Measurements from ENCODE around the gene MORN1. TPM values are rescaled to one million over a fixed set of nuclear protein-coding genes. Genes with fewer than 3 reads are reported as not detected.

The MORN1 gene
- total and polyA plus RNA-seq, 2 experiments from 2014 or later = 4.8 to 11.1 TPM

DNA sequence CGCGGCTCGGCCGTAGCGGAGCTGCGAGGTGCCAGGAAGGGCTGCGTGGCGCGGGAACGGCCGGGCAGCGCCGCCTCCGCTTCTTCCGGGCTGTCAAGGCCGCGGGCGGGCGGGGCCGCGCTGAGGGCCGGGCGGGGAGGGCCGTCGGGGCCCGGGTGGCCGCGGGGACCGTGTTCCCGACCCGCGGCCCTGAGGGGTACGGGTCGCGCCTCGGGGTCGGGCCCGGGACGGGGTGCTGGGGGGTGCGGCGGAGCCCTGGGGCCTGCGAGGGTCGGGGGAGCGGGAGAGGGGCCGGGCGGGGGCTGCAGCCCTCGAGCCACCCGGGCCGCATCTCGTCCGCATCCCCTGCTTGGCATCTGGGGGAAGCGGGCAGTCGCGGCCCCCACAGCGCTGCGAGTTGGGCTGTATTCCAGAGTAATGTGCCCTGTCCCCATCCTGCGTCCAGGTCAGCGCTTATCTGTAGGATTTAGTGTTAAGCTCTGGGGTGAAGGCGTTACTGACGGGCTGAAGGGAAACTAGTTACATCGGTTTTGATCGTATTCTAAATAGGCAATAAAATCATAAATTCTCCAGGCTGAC, 666 bp upstream of the MORN1 start (continued):
- TF ChIP-seq, protein P1, sequence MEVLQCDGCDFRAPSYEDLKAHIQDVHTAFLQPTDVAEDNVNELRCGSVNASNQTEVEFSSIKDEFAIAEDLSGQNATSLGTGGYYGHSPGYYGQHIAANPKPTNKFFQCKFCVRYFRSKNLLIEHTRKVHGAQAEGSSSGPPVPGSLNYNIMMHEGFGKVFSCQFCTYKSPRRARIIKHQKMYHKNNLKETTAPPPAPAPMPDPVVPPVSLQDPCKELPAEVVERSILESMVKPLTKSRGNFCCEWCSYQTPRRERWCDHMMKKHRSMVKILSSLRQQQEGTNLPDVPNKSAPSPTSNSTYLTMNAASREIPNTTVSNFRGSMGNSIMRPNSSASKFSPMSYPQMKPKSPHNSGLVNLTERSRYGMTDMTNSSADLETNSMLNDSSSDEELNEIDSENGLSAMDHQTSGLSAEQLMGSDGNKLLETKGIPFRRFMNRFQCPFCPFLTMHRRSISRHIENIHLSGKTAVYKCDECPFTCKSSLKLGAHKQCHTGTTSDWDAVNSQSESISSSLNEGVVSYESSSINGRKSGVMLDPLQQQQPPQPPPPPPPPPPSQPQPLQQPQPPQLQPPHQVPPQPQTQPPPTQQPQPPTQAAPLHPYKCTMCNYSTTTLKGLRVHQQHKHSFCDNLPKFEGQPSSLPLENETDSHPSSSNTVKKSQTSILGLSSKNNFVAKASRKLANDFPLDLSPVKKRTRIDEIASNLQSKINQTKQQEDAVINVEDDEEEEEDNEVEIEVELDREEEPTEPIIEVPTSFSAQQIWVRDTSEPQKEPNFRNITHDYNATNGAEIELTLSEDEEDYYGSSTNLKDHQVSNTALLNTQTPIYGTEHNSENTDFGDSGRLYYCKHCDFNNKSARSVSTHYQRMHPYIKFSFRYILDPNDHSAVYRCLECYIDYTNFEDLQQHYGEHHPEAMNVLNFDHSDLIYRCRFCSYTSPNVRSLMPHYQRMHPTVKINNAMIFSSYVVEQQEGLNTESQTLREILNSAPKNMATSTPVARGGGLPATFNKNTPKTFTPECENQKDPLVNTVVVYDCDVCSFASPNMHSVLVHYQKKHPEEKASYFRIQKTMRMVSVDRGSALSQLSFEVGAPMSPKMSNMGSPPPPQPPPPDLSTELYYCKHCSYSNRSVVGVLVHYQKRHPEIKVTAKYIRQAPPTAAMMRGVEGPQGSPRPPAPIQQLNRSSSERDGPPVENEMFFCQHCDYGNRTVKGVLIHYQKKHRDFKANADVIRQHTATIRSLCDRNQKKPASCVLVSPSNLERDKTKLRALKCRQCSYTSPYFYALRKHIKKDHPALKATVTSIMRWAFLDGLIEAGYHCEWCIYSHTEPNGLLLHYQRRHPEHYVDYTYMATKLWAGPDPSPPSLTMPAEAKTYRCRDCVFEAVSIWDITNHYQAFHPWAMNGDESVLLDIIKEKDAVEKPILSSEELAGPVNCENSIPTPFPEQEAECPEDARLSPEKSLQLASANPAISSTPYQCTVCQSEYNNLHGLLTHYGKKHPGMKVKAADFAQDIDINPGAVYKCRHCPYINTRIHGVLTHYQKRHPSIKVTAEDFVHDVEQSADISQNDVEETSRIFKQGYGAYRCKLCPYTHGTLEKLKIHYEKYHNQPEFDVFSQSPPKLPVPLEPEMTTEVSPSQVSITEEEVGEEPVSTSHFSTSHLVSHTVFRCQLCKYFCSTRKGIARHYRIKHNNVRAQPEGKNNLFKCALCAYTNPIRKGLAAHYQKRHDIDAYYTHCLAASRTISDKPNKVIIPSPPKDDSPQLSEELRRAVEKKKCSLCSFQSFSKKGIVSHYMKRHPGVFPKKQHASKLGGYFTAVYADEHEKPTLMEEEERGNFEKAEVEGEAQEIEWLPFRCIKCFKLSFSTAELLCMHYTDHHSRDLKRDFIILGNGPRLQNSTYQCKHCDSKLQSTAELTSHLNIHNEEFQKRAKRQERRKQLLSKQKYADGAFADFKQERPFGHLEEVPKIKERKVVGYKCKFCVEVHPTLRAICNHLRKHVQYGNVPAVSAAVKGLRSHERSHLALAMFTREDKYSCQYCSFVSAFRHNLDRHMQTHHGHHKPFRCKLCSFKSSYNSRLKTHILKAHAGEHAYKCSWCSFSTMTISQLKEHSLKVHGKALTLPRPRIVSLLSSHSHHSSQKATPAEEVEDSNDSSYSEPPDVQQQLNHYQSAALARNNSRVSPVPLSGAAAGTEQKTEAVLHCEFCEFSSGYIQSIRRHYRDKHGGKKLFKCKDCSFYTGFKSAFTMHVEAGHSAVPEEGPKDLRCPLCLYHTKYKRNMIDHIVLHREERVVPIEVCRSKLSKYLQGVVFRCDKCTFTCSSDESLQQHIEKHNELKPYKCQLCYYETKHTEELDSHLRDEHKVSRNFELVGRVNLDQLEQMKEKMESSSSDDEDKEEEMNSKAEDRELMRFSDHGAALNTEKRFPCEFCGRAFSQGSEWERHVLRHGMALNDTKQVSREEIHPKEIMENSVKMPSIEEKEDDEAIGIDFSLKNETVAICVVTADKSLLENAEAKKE (CRISPR knock-in tag; IDR thresholded peaks at IDR 0.05) = no peak
- TF ChIP-seq JUNB (IDR thresholded peaks at IDR 0.05; ENCODE audit: unreplicated experiment) (no peak), EZH2phosphoT487 (IDR thresholded peaks at IDR 0.05; ENCODE audit: unreplicated experiment) (no peak), NANOG (IDR thresholded peaks at IDR 0.05; ENCODE audit: borderline replicate concordance) (no peak), ZNF114 (CRISPR knock-in tag; IDR thresholded peaks at IDR 0.05) (no peak)
- TF ChIP-seq, protein P2, sequence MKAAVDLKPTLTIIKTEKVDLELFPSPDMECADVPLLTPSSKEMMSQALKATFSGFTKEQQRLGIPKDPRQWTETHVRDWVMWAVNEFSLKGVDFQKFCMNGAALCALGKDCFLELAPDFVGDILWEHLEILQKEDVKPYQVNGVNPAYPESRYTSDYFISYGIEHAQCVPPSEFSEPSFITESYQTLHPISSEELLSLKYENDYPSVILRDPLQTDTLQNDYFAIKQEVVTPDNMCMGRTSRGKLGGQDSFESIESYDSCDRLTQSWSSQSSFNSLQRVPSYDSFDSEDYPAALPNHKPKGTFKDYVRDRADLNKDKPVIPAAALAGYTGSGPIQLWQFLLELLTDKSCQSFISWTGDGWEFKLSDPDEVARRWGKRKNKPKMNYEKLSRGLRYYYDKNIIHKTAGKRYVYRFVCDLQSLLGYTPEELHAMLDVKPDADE (IDR thresholded peaks at IDR 0.05) = no peak

DNA sequence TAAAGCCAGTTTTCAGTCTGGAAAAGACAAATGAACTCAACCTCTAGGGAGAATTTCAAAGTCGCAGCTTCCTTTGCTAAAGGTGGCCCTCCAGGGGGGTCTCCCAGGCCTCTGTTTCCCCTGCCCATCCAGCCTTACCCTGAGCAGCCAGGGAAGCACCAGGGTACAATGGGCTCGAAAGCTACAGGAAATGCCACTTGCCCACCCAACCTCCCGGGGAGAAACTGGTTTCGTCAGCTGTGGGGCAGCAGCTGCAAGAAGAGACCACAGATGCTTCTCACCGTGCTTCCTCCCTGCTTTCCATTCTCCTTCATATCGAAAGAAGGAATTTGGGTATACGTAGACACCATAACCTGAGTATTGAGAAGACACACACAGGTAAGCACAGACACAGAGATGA, 1.7 kb downstream of the MORN1 start:
- peak overlapping the region; percentile 82 for H3K4me3 Mint-ChIP-seq
- TF ChIP-seq JUNB (IDR thresholded peaks at IDR 0.05; ENCODE audit: unreplicated experiment) (no peak), EZH2phosphoT487 (IDR thresholded peaks at IDR 0.05; ENCODE audit: unreplicated experiment) (no peak), NANOG (IDR thresholded peaks at IDR 0.05; ENCODE audit: borderline replicate concordance) (no peak), ZNF114 (CRISPR knock-in tag; IDR thresholded peaks at IDR 0.05) (no peak), POLR2AphosphoS5 (IDR thresholded peaks at IDR 0.05; ENCODE audit: low read depth) (no peak)
- TF ChIP-seq, protein P3, sequence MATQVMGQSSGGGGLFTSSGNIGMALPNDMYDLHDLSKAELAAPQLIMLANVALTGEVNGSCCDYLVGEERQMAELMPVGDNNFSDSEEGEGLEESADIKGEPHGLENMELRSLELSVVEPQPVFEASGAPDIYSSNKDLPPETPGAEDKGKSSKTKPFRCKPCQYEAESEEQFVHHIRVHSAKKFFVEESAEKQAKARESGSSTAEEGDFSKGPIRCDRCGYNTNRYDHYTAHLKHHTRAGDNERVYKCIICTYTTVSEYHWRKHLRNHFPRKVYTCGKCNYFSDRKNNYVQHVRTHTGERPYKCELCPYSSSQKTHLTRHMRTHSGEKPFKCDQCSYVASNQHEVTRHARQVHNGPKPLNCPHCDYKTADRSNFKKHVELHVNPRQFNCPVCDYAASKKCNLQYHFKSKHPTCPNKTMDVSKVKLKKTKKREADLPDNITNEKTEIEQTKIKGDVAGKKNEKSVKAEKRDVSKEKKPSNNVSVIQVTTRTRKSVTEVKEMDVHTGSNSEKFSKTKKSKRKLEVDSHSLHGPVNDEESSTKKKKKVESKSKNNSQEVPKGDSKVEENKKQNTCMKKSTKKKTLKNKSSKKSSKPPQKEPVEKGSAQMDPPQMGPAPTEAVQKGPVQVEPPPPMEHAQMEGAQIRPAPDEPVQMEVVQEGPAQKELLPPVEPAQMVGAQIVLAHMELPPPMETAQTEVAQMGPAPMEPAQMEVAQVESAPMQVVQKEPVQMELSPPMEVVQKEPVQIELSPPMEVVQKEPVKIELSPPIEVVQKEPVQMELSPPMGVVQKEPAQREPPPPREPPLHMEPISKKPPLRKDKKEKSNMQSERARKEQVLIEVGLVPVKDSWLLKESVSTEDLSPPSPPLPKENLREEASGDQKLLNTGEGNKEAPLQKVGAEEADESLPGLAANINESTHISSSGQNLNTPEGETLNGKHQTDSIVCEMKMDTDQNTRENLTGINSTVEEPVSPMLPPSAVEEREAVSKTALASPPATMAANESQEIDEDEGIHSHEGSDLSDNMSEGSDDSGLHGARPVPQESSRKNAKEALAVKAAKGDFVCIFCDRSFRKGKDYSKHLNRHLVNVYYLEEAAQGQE (IDR thresholded peaks at IDR 0.05; ENCODE audit: unreplicated experiment) = no peak
- H3K27me3 Mint-ChIP-seq (ENCODE audit: insufficient read depth, low read depth, poor library complexity) = peaks cover 6% of the 10 kb centered on the region
- Histone ChIP-seq H3F3A (replicated peaks; ENCODE audit: low read depth) (peaks cover 6% of the 10 kb centered on the region; the same call in 1 of the 2 replicates), H3K27me3 (ENCODE audit: insufficient read depth) (no peaks in the 10 kb centered on the region), H3K9me2 (ENCODE audit: insufficient read depth) (no peaks in the 10 kb centered on the region), H3K79me2 (replicated peaks; ENCODE audit: insufficient read depth) (peaks cover 34% of the 10 kb centered on the region), H4K20me1 (replicated peaks; ENCODE audit: insufficient read depth) (peaks cover 15% of the 10 kb centered on the region), H2AFZ (no peak overlapping the region), H3K4me1 (ENCODE audit: insufficient read depth) (no peaks in the 10 kb centered on the region; the same call in 1 of the 2 replicates), H3K4me2 (no peak overlapping the region), H3K4me3 (no peak overlapping the region), H3K36me3 (ENCODE audit: insufficient read depth) (no peaks in the 10 kb centered on the region), H3K27ac (ENCODE audit: low read depth) (no peak overlapping the region)
- H3K4me1 Mint-ChIP-seq = peaks cover 17% of the 10 kb centered on the region
- no peak for DNase-seq (ENCODE audit: low spot score)
- H3K27ac Mint-ChIP-seq = no peak overlapping the region
- no peaks in the 10 kb centered on the region for H3K9me3 Mint-ChIP-seq
- H3K36me3 Mint-ChIP-seq (ENCODE audit: low read depth) = peaks cover 12% of the 10 kb centered on the region
- ATAC-seq = no peak

All from GM23338 (cell line).